DND-41 (cell line): ENCODE results near the gene DTL.

Experiments used
- EZH2 ChIP-seq: IDR thresholded peaks from 3 replicates; pipeline ENCODE4 v1.6.1; 2012; ENCODE audit warnings: borderline replicate concordance, low read depth, mild to moderate bottlenecking, moderate library complexity, low read length, inconsistent platforms; ENCODE audit not compliant: severe bottlenecking
- TF ChIP-seq, protein P1 (sequence below): IDR thresholded peaks from 2 replicates; pipeline ENCODE4 v1.5.1; 2012; ENCODE audit warnings: borderline replicate concordance, low read length, moderate library complexity, mild to moderate bottlenecking; ENCODE audit not compliant: poor library complexity, severe bottlenecking; ENCODE audit errors: extremely low read depth

DNA sequence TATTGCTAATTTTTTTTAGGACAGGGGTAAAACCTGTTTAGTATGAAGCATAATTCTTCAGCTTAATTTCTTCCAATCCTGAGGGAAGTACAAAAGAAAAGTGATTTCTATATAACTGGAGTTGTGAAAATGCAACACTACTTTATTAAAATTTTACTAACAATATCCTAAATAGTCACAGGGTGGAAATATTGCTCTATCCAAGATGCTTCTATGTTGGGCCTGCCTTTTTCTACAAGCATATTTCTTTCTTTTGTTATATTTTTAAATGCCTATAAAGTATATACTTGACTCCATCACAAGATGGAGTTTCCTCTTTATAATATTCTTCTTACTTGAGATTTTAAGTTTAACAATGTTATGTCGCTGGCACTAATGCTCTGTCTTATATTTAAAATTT lies 37.9 kb downstream of the DTL start:
- no peak for TF ChIP-seq EZH2
- TF ChIP-seq, protein P1, sequence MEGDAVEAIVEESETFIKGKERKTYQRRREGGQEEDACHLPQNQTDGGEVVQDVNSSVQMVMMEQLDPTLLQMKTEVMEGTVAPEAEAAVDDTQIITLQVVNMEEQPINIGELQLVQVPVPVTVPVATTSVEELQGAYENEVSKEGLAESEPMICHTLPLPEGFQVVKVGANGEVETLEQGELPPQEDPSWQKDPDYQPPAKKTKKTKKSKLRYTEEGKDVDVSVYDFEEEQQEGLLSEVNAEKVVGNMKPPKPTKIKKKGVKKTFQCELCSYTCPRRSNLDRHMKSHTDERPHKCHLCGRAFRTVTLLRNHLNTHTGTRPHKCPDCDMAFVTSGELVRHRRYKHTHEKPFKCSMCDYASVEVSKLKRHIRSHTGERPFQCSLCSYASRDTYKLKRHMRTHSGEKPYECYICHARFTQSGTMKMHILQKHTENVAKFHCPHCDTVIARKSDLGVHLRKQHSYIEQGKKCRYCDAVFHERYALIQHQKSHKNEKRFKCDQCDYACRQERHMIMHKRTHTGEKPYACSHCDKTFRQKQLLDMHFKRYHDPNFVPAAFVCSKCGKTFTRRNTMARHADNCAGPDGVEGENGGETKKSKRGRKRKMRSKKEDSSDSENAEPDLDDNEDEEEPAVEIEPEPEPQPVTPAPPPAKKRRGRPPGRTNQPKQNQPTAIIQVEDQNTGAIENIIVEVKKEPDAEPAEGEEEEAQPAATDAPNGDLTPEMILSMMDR: no peak
